IPS DF 19.7 (cell line): ENCODE results near the gene HOXC5.
"Not testable (repeated sequence)": the region's sequence is repeated elsewhere in the genome, so short reads cannot be mapped to it uniquely, and the experiment has no call there.

Experiments used
- DNase-seq: peaks from one replicate; pipeline ENCODE4 v3.0.0-alpha.2; 2013; ENCODE audit warnings: low read depth, low spot score

The HOXC5 gene

GRCh38 chr12:54066408-54066807 is 33.6 kb downstream of the HOXC5 start:
- DNase-seq: no peak

GRCh38 chr12:54068418-54069070 is 35.7 kb downstream of the HOXC5 start:
- no peak for DNase-seq

- DNase-seq: no peak
These were observed 39.1 kb downstream of the HOXC5 start for GRCh38 chr12:54071942-54072341.

GRCh38 chr12:54074308-54074707 is 41.5 kb downstream of the HOXC5 start:
- DNase-seq: no peak

- no peak for DNase-seq
These were observed 42.6 kb downstream of the HOXC5 start for GRCh38 chr12:54075409-54075808.

- DNase-seq: peak; percentile 82
These were observed 43.1 kb downstream of the HOXC5 start for GRCh38 chr12:54075974-54076373.

GRCh38 chr12:54077843-54078242 is 45.0 kb downstream of the HOXC5 start:
- DNase-seq: not testable (repeated sequence)

GRCh38 chr12:54079115-54079514 is 46.3 kb downstream of the HOXC5 start:
- not testable (repeated sequence) for DNase-seq

- DNase-seq: not testable (repeated sequence)
These were observed 47.4 kb downstream of the HOXC5 start for GRCh38 chr12:54080008-54080924.

- DNase-seq: not testable (repeated sequence)
These were observed 48.2 kb downstream of the HOXC5 start for GRCh38 chr12:54081053-54081514.

GRCh38 chr12:54081581-54082396 is 48.9 kb downstream of the HOXC5 start:
- DNase-seq: not testable (repeated sequence)

- DNase-seq: no peak
These were observed 49.6 kb downstream of the HOXC5 start for GRCh38 chr12:54082397-54082892.
